Lower leg skin (tissue), 3 donors: ENCODE measurements around the gene CORO1C.

Experiments
- POLR2A ChIP-seq, 2 donors: fragments of 450-650 bp; IDR thresholded peaks; one replicate each; pipeline ENCODE4 v1.6.1; 2016 to 2017; ENCODE audit warnings: antibody characterized with exemption in 2 of 2, mild to moderate bottlenecking in 1 of 2, moderate library complexity in 1 of 2
- TF ChIP-seq, protein P1 (sequence below), 3 donors: fragments of 450-650 bp; IDR thresholded peaks; one replicate each; pipeline ENCODE4 v1.5.1; 2016; ENCODE audit warnings: antibody characterized with exemption in 3 of 3, mild to moderate bottlenecking in 3 of 3, moderate library complexity in 2 of 3

DNA sequence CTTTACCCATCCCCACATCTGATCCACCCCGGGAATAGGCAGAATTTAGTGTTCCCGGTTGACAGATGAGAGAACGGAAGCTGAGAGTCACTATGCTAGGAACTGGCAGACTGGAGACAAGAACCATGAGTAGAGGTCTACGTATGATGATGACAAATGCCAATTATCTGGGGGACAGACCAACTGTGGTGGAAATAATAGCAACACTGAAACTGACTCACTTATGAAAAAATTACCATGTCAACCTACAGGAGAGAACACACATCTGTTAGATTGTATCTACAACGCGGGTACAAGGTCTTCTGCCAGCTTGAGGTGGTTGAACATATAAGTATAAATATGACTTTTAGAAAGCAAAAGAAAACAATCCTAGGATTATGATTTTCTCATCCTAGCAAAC, 82.2 kb downstream of the CORO1C start:
- TF ChIP-seq, protein P1, sequence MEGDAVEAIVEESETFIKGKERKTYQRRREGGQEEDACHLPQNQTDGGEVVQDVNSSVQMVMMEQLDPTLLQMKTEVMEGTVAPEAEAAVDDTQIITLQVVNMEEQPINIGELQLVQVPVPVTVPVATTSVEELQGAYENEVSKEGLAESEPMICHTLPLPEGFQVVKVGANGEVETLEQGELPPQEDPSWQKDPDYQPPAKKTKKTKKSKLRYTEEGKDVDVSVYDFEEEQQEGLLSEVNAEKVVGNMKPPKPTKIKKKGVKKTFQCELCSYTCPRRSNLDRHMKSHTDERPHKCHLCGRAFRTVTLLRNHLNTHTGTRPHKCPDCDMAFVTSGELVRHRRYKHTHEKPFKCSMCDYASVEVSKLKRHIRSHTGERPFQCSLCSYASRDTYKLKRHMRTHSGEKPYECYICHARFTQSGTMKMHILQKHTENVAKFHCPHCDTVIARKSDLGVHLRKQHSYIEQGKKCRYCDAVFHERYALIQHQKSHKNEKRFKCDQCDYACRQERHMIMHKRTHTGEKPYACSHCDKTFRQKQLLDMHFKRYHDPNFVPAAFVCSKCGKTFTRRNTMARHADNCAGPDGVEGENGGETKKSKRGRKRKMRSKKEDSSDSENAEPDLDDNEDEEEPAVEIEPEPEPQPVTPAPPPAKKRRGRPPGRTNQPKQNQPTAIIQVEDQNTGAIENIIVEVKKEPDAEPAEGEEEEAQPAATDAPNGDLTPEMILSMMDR (IDR thresholded peaks at IDR 0.05) = no peak
- no peak for TF ChIP-seq POLR2A (IDR thresholded peaks at IDR 0.05)
